Stimulated activated CD4-positive, alpha-beta T cell treated with anti-CD3 and anti-CD28 coated beads, TNF-alpha, amount 100 ng/mL, for 48 hours (primary cell): Measurements from ENCODE around the gene DDAH2.

Source experiments
- DNase-seq, 3 donors: peaks; one replicate each; pipeline ENCODE4 v3.0.0-alpha.2; 2020; ENCODE audit warnings: low read depth in 3 of 3

Gene DDAH2

DNA sequence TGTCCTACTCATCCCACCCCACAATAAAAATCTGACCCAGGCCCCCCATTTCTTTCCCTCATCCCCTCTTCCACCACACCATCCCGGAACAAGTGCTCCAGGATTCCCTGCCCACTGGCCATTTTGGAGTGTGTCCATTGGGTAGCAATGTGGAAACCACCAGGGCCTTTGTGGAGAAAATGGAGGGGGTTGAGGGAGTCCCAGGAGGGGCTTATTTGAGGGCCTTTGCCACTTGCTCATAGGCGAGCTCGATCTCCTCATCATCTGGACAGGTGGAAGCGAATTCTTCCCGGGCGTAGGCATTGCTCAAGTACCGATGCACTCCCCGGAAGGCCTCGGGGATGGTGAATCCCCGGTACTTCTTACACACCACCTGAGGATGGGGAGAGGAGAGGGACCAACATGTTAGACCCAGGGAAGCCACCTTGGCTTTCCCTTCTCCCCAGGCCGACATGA, 1.6 kb upstream of the DDAH2 start:
- no peak for DNase-seq

DNA sequence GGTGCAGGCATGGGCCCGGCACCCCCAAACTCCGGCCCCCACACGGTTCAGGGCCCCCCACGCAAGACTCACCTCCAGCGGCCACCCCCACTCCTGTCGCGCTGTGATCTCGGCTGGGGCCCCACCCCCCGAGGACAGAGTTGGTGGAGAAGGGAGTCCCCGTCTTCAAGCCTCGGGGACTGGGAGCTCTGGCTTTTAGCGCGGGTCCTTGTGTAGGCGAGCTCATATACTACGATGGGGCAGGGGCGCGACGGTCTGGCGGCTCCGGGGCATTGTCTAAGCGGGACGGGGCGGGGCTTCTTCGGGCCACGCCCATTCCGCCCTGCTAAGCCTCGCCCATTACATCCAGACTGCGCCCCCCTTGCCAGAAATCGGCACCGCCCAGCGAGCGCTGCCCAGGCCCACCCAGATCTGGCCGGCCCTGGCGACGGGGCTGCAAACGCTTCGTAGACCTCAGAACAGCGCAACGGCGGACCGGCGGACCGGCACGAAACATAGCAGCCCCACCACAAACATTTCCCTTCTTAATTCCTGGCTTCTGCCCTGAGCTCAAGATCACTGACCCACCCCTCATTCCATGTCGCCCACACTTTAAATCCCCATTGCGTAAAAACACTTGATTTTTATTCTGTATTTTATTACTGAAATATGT, 1.0 kb upstream of the DDAH2 start:
- peak in 1 of 3 donors; percentile 53 for DNase-seq

DNA sequence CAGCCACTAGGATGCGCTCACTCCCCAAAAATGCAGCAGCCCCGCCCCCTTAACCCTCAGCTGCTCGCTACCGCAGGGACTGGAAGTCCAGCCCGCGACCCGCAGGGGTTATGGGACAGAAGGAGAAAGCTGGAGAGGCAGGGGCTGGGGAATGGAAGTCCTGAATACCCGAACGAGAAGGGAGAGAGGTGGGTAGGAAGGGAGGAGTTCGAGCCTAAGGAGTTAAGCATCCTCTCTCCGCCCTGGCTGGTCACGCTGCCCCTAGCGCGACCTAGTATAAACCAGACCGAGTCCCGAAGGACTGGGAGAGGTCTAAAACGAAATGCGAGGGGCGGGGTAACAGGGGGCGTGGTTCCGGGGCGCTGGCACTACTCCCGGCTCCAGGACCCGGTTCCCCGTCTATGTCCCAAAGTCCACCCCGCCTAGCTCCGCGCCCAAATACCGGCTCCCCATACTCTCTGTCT, 448 bp upstream of the DDAH2 start:
- DNase-seq: peak in 2 of 3 donors; percentile 55 to 78

DNA sequence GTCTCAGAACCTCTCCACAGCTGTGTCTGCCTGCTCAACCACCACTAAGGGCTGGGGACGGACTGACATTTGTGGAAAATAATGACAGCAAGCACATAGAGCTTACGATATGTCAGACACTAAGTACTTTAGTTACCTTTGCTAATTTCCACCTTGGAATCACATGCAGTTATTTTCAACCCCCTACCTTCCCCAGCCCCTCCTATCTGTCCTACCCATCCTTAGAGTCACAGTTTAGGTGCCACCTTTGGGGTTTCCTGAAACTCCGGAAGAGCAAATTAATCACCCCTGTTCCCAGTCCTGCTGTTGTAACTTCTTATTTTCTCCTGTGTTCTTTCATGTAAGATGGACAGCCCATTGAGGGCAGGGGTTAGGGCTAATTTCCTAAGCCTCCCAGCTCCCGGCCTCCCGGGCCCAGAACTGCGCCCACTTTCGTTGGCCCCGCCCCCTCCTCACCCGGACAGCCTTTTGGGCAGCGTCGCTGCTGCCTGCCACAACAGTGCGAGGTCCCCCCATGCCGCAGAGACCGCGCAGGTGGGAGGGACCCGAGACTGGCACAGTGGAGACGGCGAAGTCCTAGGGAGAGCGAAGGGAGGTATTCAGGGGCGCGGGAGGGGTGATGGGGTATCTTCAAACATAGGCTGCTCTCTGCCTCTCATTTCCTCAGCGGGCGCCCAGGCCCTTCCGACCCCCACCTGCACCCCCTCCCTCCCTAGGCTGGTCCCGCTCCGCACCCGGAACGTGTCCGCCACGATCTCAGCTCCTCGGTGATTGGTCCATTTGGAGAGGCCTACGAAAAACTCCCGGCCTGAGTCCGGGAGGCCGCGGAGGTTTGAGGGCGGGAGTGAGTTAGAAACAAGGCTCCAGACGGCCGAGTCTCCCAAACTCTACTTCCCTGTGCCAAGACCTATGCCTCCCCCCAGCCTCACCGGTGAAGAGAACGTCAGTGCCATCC, 1.1 kb downstream of the DDAH2 start:
- DNase-seq: no peak

DNA sequence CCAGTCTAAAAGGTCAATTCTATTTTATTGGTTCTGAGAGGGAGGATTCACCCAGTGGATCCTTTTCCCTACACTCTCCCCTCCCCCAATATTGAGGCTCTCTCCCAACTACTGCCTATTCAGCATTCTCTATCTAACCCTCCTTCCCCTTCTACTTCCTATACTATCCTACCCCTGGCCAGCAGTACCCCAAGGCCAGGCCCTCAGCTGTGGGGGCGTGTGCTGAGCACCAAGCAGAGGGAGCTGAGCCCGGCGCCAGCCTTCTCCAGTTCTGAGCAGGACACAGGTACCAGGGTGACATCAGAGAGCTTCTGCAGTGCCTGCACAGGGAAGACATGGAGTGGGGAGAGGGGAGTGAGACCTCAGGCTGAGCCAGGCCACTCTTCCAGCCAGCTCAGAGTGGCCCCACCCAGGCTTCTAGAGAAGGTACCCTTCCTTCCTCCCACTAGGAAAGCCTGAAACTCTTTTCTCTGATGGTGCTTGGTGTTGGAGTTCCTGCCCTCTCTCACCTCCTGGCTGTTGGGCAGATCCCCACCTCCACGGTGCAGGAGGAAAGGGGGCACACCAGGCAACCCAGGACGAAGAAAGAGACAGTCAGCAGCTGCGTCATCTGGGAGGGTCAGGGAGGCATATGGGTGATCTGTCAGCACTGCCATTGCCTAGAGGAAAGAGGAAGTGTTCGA, 1.9 kb downstream of the DDAH2 start:
- no peak for DNase-seq

DNA sequence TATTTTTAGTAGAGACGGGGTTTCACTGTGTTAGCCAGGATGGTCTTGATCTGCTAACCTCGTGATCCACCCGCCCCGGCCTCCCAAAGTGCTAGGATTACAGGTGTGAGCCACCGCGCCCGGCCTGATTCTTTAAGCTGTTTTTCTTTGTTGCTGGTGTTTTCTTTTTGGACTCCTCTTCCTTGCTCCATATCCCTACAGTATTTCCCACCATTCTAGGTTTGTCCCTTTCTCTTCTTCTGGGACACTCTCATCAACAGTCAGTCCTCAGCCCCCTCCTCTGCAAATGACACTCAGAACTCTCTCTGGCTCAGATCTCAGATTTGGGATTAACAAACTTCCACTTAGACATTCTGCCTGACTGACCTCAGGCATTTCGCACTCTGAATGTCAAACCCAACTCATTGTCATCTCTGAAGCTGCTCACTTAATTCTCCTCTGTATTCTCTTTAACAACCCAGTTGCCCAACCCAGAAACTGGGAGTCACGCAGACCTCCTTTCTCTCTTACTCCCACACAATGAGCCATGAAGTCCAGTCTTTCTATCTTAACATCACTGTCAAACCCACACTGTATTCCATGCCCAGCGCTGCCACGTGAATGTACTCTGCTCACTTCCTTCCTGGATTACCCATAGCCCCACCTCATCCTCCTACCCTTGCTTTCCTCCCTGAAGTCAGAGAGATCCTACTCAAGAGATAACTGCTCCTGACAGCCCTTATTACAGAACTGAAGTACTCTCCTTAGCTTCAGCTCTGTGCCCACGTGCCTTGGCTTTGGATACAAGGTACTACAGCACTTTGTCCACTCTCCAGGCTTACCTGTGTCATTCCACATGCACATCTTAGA, 3.4 kb downstream of the DDAH2 start:
- no peak for DNase-seq

DNA sequence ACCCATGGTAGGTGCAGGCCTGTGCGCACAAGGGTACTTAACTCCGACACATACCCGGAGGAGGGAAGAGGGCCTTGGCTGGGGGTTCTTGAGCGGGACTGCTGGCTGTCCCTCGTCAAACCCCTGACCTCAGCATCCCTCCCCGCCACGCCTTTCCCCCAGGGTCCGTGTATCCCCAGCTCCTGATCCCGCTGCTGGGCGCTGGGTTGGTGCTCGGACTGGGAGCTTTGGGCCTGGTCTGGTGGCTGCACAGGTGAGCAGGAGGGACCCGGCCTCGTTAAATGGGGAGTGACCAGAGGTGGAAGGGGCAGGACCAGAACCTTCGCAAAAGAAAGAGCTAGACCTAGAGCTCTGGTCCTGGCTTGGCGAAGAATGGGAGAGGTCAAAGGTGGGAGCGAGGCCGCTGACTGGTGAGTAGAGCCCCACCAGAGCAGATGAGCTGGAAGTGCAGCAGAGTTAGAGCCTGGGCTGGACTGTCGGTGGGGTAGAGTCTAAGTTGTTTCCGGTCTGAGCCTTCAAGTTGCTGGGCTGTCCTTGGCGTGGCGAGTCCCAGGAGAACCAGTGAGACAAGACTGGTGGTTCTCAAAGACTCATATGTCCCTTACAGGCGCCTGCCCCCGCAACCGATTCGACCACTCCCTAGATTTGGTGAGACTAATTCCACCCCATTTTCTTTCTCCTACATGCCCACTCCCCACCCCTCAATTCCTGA, 5.0 kb downstream of the DDAH2 start:
- no peak for DNase-seq

DNA sequence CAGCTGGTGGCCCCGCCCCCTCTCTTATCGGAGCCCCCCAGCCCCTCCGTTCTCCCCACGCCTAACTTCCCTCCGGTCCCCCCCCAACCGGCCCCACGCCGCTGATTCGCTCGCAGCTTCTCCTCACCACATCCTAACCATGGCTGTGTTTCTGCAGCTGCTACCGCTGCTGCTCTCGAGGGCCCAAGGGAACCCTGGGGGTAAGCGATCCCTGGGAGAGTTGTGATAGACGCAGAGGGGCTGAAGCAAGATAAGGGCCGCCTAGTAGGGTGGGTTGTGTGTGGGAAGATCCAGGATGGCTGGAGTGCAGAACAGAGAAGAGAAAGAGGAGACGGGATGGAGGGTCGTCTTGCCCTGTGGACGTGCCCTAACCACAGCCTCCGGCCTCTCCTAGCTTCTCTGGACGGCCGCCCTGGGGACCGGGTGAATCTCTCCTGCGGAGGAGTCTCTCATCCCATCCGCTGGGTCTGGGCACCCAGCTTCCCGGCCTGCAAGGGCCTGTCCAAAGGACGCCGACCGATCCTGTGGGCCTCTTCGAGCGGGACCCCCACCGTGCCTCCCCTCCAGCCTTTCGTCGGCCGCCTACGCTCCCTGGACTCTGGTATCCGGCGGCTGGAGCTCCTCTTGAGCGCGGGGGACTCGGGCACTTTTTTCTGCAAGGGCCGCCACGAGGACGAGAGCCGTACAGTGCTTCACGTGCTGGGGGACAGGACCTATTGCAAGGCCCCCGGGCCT, 5.7 kb downstream of the DDAH2 start, which contains the start of gene MPIG6B:
MPIG6B (plus strand) TSS at position 129 of the 735 bp plus-strand sequence; CDS start at position 140, 11 bp downstream.
- no peak for DNase-seq

DNA sequence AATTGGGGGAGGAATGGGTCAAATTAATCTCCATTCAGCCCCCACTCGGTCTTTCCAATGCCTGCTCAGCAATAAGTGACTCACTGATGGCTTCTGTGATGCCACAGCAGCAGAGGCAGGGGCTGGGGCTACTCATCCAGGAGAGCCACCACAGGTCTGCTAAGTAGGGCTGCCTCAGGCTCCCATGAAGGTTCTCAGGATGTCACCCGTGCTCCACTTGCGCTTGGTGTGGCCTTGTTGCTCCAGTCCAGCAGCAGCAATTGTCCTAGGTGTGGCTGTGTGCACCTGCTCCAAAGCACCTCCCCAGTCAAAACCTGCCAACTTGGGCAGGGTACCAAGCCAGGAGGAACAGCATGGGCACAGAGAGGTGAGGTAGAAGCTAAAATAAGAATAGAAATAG, 6.9 kb downstream of the DDAH2 start:
- no peak for DNase-seq

DNA sequence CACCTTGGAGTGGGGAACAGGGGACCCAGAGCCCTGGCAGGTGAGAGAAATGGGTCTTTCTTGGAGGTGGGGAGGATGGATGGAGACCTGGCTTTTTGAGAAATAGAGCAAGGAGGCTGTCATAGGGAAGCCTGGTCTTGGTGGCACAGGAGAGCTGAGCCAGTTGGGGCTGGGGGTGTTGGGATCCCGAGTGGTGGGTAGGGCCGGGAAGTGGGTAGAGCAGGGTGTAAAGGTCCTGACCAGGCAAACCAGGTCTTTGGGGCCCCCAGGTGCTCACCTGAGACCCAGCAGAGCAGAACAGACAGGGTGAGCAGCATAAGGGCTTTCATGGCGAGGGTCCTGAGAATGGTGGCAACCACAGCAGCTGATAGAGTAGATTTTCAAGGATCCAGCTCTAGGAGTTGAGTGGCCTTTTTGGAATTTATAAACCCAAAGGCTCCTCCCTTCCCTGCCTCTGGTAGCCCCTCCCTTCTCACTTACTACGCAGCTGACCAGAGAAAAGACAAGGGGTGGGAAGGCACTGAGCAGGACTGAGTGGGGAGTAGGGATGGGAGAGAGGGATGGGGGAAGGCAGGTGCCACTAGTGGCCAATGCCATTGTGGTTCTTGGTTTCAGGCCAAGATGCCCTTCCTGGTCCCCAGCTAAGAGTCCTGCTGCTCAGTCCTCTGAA, 7.6 kb downstream of the DDAH2 start, which contains the start of gene LY6G6C:
LY6G6C (minus strand) TSS at position 396 of the 670 bp plus-strand sequence; CDS start at position 329, 67 bp downstream.
- DNase-seq: no peak

DNA sequence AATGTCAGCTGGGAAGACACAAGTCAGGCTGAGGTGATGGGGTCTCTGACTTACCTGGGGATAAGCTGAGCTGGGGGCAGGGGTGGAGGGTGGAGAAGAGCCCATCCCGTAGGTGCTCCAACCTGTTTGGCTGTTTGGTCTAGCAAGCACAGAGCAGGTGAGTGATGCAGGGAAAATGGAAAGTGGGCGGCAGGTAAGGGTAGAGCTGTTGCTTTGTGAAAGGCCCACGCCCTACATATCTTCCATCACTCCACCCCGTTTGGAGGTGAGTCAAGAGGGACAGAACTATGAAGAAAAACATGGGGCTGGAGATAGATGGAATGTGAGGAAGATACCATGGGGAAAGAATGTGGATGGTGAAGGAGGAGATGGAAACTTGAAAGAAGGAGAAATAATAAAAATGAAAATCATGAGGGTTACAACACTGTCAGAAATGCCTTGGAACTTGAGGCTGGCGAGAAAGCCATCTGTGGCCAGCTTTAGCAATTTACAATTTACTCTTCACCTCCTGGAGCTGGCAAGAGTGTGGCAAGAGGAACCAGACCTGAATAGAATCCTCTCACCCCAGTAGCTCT, 8.8 kb downstream of the DDAH2 start:
- DNase-seq: no peak

DNA sequence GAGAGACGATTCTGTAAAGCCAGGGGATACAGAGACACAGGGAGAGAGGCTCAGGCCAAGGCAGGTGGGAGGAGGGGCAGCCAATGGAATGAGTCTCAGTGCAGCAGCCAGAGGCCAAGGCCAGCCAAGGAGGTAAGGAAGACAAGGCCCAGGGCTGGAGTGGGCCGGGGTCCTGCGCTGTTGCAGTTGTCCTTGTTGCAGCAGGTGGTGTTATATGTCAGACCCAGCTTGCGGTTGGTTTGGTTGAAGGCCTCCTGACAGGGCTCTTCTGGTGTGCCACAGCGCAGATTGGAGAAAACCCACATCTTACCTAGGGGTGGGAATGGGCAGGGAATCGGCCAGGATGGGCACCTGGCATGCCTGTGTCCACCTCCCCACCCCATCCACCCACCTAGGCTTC, 10.1 kb downstream of the DDAH2 start:
- DNase-seq: no peak

DNA sequence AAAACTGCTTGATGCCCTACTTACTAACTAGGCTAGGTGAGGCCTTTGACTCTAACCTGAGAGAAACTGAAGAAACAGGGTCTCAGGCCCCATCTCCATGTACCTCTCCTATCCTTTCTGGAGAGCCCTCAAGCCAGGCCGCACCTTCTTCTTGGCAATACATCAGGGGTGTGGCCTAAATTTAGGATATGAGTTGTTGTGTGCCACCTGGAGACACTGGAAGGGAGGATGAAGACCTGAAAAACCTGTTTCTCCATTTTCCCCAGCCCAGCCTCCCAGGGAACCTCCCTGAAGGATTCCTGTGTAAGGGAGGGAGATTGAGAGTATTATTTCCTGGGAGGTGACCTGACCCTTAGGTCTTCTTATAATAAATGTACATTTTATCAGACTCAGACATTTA, 10.8 kb downstream of the DDAH2 start:
- DNase-seq: no peak

DNA sequence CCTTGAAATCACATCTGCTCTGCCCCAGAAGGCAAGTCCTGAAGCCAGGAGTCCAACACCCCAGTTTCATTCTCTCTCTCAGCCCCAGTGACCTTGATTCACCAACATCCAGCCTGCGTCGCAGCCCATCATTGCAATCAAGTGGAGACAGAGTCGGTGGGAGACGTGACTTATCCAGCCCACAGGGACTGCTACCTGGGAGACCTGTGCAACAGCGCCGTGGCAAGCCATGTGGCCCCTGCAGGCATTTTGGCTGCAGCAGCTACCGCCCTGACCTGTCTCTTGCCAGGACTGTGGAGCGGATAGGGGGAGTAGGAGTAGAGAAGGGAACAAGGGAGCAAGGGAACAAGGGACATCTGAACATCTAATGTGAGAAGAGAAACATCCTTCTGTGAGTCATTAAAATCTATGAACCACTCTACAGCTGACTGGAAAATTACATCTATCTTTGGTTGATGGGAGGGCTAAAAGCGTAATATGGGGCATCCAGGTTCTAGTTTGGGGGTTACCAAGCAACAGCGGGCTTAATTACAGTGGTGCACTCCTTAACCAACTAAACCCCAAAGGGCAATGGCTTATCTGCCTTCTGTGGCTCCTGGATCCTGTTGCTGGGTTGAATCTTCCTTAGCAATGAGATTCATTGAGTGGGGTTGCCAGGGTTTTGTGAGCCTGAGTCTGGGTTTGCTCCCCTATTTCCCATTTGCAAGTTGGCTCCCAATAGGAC, 11.4 kb downstream of the DDAH2 start:
- no peak for DNase-seq

DNA sequence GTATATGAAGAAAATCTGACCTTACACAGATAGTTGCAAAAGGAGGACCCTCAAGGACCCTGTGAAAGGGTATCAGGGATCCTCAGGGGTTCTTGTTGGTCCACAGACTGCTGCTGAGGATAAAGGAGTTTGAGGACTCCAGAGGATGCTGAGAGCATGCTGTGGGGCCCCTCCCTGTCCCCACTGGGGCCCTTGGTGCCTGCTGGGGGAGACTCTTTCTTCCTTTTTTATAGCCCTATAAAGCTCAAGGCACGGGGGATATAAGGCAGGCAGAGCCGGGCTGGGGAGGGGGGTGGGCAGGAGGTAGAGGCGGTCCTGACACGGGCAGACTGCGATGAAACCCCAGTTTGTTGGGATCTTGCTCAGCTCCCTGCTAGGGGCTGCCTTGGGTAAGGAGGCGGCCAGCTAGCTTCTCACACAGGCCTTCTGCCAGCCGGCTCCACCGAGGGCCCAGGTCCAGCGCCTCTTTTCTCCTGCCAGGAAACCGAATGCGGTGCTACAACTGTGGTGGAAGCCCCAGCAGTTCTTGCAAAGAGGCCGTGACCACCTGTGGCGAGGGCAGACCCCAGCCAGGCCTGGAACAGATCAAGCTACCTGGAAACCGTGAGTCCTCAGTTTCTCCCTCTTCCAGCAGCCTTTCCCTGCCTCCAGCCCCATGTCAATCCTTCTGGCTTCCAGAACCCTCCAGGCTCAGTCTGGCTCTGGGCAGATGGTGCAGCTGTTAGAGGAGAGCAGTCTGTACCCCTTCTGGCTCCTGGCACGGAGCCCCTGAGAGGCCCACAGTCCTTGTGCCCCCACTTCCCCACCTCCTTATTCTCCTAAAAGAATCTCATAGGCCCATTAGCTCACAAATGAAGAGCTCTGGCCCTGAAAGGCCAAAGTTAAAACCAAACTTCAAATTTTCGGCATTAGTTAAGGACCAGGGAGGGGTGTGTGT, 13.8 kb downstream of the DDAH2 start, which contains the start of gene LY6G6D:
LY6G6D (plus strand) TSS at position 327 of the 937 bp plus-strand sequence; CDS start at position 335, 8 bp downstream.
- no peak for DNase-seq

DNA sequence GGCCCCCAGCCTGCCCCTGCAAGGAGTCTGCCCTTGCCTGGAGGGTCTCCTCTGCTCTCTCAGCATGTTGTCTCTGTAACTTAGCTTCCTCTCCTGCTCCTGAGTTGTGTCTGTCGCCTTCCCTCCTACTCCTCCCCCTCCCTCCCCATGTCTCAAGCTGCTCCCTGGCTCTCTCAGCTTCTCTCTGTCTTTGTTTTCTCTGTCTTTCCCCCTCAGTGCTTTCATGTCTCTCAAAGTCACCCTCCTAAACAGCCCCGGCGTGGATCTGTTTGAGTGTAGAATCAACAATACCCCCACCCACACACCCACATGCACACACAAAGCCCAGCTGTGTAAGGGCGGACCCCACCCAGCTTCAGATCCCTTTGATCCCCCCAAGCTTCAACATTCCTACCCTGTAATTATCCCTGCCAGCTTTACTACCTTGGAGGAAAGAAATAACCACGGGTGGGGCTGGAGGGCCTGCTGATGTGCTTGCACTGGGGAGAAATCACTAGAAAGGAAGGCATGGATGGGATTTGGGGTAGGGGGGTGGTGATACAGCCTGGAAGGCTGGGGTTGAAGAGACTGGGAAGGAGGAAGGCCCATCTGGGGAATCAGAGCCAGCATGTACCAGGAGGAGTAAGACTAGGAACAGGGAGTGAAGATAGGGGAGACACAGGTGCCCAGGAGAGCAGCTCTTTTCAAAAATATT, 15.0 kb downstream of the DDAH2 start:
- DNase-seq: no peak
